ENCODE measurements around the gene BRAF. TPM values are rescaled to one million over a fixed set of nuclear protein-coding genes. Genes with fewer than 3 reads are reported as not detected.

Gene BRAF
- total and polyA plus RNA-seq, 2 donors (not counting 3 experiments of a cell fraction or from before 2014, with no cell fraction given) = 6.6 to 26.2 TPM

DNA sequence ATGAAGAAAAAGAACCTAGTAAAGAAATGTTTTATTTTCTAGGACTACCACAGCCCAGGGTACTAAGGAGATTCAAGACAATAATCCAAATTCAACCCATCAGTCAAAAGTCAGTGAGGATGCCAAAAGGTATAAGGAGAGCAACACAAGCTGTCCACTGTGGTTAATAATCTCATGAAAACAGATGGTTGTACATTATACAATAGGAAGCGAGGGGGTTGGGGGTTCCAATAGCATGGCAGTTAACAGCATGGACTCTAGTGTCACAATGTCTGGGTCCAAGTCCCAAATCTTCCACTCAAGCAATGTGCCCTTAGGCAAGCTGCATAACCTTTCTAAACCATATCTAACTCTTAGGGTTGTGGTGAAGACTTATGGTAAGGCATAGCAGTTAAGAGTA lies 35.1 kb downstream of the BRAF start:
- Histone ChIP-seq H3K36me3 (ENCODE audit: control insufficient read depth in 2 of 2, extremely low read depth in 1 of 2, insufficient read depth in 2 of 2, low read length in 2 of 2) (no peaks in the 10 kb centered on the region), H3K9me1 (replicated peaks; ENCODE audit: control insufficient read depth, extremely low read depth, insufficient read depth, low read length) (no peaks in the 10 kb centered on the region), H2AFZ (ENCODE audit: low read depth, low read length) (no peak overlapping the region), H3K79me2 (ENCODE audit: control insufficient read depth, insufficient read depth, low read length) (peaks cover 60% of the 10 kb centered on the region), H3K4me2 (ENCODE audit: insufficient read depth, low read length) (no peak overlapping the region), H4K20me1 (replicated peaks; ENCODE audit: control insufficient read depth, extremely low read depth, insufficient read depth, low read length) (peaks cover 6% of the 10 kb centered on the region), H3K4me1 (ENCODE audit: control insufficient read depth, extremely low read depth, insufficient read depth, low read length) (no peaks in the 10 kb centered on the region), H3K4me3 (replicated peaks in 1 of 3; ENCODE audit: insufficient read depth in 1 of 3, low read depth in 1 of 3, low read length in 3 of 3) (no peak overlapping the region), H3K27ac (ENCODE audit: insufficient read depth, low read depth, low read length) (no peak overlapping the region), H3K27me3 (ENCODE audit: control insufficient read depth in 2 of 2, insufficient read depth in 2 of 2, low read length in 2 of 2) (no peaks in the 10 kb centered on the region), H3K9ac (replicated peaks; ENCODE audit: extremely low read depth, insufficient read depth, low read length) (no peak overlapping the region), H3K9me3 (replicated peaks; ENCODE audit: control insufficient read depth, insufficient read depth, low read length) (no peaks in the 10 kb centered on the region)
- ChIA-PET CTCF (interaction anchor here (1.3 kb wide), 1 partner anchor 13 kb away, joined by 5 read pairs; no protein-coding TSS in a partner anchor), POLR2A (no interaction called here)
- BruUV-seq (replicated peaks) = no TSS peak
- TF ChIP-seq, protein P1, sequence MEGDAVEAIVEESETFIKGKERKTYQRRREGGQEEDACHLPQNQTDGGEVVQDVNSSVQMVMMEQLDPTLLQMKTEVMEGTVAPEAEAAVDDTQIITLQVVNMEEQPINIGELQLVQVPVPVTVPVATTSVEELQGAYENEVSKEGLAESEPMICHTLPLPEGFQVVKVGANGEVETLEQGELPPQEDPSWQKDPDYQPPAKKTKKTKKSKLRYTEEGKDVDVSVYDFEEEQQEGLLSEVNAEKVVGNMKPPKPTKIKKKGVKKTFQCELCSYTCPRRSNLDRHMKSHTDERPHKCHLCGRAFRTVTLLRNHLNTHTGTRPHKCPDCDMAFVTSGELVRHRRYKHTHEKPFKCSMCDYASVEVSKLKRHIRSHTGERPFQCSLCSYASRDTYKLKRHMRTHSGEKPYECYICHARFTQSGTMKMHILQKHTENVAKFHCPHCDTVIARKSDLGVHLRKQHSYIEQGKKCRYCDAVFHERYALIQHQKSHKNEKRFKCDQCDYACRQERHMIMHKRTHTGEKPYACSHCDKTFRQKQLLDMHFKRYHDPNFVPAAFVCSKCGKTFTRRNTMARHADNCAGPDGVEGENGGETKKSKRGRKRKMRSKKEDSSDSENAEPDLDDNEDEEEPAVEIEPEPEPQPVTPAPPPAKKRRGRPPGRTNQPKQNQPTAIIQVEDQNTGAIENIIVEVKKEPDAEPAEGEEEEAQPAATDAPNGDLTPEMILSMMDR (IDR thresholded peaks at IDR 0.05; ENCODE audit: extremely low read depth in 1 of 2, insufficient read depth in 1 of 2, low read depth in 1 of 2, low read length in 2 of 2) = no peak
- TF ChIP-seq POLR2A (IDR thresholded peaks at IDR 0.05; ENCODE audit: low read depth, low read length) (no peak), POLR2AphosphoS5 (IDR thresholded peaks at IDR 0.05; ENCODE audit: insufficient read depth, low read depth, low read length) (no peak), MYC (IDR thresholded peaks at IDR 0.05; ENCODE audit: low read depth, low read length) (no peak), GATA2 (IDR thresholded peaks at IDR 0.05; ENCODE audit: insufficient read depth, insufficient read length, low read depth, low read length) (no peak), FOS (IDR thresholded peaks at IDR 0.05; ENCODE audit: borderline replicate concordance, insufficient read depth, low read length) (no peak)
- TF ChIP-seq, protein P2, sequence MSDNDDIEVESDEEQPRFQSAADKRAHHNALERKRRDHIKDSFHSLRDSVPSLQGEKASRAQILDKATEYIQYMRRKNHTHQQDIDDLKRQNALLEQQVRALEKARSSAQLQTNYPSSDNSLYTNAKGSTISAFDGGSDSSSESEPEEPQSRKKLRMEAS (IDR thresholded peaks at IDR 0.05; ENCODE audit: insufficient read depth, insufficient read length) = no peak
- intact Hi-C loops (cut with micrococcal nuclease) = no loop called here
- dilution Hi-C loops (cut with MboI; ENCODE audit: extremely low pct_ligation_motif_present, low sequenced_read_pairs) = no loop called here
- FAIRE-seq = no peak
- DNase-seq (ENCODE audit: low read depth, low spot score) = no peak

Data from endothelial cell of umbilical vein (primary cell).